ENCODE measurements around the gene LONRF3. TPM values are rescaled to one million over a fixed set of nuclear protein-coding genes. Genes with fewer than 3 reads are reported as not detected.

The LONRF3 gene
- total and polyA plus RNA-seq, 2 of the 8 experiments (the other 6 are each of a cell fraction or from before 2014, with no cell fraction given): 0.11 TPM; not detected in 1

DNA sequence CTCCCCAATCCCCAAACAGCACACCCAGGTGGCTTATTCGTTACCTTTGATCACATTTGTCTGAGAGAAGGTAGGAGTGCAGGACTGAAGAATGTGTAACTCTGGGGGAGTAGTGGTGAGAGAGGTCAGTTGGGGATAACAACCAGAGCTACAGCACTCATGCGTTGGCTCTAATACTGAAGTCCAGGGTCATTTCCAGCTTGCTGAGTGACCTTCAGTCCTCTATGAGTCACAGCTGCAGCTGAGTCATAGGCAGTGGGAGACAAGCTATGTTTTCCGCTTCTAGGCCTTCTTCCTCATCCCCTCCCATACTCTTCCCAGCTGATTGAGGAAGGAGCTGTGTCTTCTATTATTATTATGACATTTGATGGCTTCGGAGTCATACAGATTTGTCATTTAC lies 66.8 kb downstream of the LONRF3 start (continued):
- TF ChIP-seq CHD7 (IDR thresholded peaks at IDR 0.05; ENCODE audit: insufficient replicate concordance, low read length): no peak
